Esophagus squamous epithelium (tissue), 5 donors: ENCODE data around the gene MOGAT3. TPM values are rescaled to one million over a fixed set of nuclear protein-coding genes. Genes with fewer than 3 reads are reported as not detected.

Experiments used
- DNase-seq: peaks from one replicate; lab custom pipeline; 2025; lab: John Stamatoyannopoulos, UW
- H3K27ac ChIP-seq, 4 donors: fragments of 200-600 bp; sonication (generic); one replicate each; pipeline ENCODE4 v1.5.1; 2016 to 2019; ENCODE audit warnings: mild to moderate bottlenecking in 1 of 4
- H3K27me3 ChIP-seq, 4 donors: fragments of 200-600 bp; sonication (generic); 1 replicate in 3 of 4; 2 replicates in 1 of 4; pipeline versions ENCODE4 v1.5.1 to v1.6.0; 2017 to 2021; ENCODE audit warnings: antibody characterized with exemption in 1 of 4
- H3K36me3 ChIP-seq, 3 donors: fragments of 200-600 bp; sonication (generic); one replicate each; pipeline ENCODE4 v1.5.1; 2016 to 2019
- H3K4me1 ChIP-seq, 3 donors: fragments of 200-600 bp; sonication (generic); one replicate each; pipeline ENCODE4 v1.5.1; 2017 to 2019
- H3K4me3 ChIP-seq, 4 donors: fragments of 200-600 bp; sonication (generic); 1 replicate in 3 of 4; 2 replicates in 1 of 4; pipeline ENCODE4 v1.5.1; 2016 to 2019; ENCODE audit warnings: mild to moderate bottlenecking in 2 of 4, moderate library complexity in 1 of 4
- H3K9me3 ChIP-seq, 3 donors: fragments of 200-600 bp; sonication (generic); one replicate each; pipeline ENCODE4 v1.5.1; 2016 to 2019
- CTCF ChIP-seq, 6 experiments: fragments of 450-650 bp in 4 of 6; fragments of 200-600 bp in 2 of 6; sonication (generic) in 2 of 6; IDR thresholded peaks; one replicate each; pipeline ENCODE4 v1.5.1; 2016 to 2019; ENCODE audit warnings: antibody characterized with exemption in 6 of 6, mild to moderate bottlenecking in 4 of 6, moderate library complexity in 4 of 6
- POLR2A ChIP-seq, 4 donors: fragments of 450-650 bp; IDR thresholded peaks; one replicate each; pipeline ENCODE4 v1.6.1; 2017; ENCODE audit warnings: antibody characterized with exemption in 4 of 4, mild to moderate bottlenecking in 4 of 4, moderate library complexity in 3 of 4
- WGBS, 2 donors: methylation state at CpG; one replicate each; pipeline ENCODE4 v1.1.5; 2018; 5-methylcytosine and 5-hydroxymethylcytosine counted together
- intact Hi-C: fragments of 100-400 bp; cut with DNase I; formaldehyde crosslinking; loops from one replicate; pipeline ENCODE4 v1.15.0; 2022
- total RNA-seq, 4 donors: library from RNA; depleted of rRNA; stranded (reverse); fragments of >200 nt; gene quantifications; one replicate each; pipeline ENCODE4 v1.1.0, GENCODE V29; 2016
- donor health status: DM: yes; HTN: yes; CAD: no.

The MOGAT3 gene
- total RNA-seq, 4 donors from 2014 or later, result not detected

GRCh38 chr7:101198476-101198875, 2.4 kb downstream of the MOGAT3 start:
- Histone ChIP-seq H3K4me3 (no peak overlapping the region), H3K27me3 (peaks cover 0 to 77% (median 18%) of the 10 kb centered on the region in 4 donors), H3K27ac (no peak overlapping the region), H3K4me1 (peaks cover 6 to 14% (median 10%) of the 10 kb centered on the region in 3 donors), H3K36me3 (no peaks in the 10 kb centered on the region), H3K9me3 (no peaks in the 10 kb centered on the region)
- intact Hi-C loops, result no loop called here
- TF ChIP-seq CTCF (IDR thresholded peaks at IDR 0.05) (no peak), POLR2A (IDR thresholded peaks at IDR 0.05) (no peak)
- DNase-seq, result no peak
- WGBS, 2 donors, result 78 to 79% methylated on average over 14 of the region's 14 CpGs

- 69 to 80% methylated on average over 3 to 11 of the region's 21 CpGs for WGBS, 2 donors
- Histone ChIP-seq H3K4me1 (peaks cover 6 to 14% (median 10%) of the 10 kb centered on the region in 3 donors), H3K9me3 (no peaks in the 10 kb centered on the region), H3K27ac (no peak overlapping the region), H3K36me3 (no peaks in the 10 kb centered on the region), H3K4me3 (no peak overlapping the region), H3K27me3 (peaks cover 0 to 72% (median 18%) of the 10 kb centered on the region in 4 donors)
- TF ChIP-seq POLR2A (IDR thresholded peaks at IDR 0.05) (no peak), CTCF (IDR thresholded peaks at IDR 0.05) (no peak)
- intact Hi-C loops, result no loop called here
- no peak for DNase-seq
Observed at GRCh38 chr7:101197991-101198390, 2.8 kb downstream of the MOGAT3 start.

- Histone ChIP-seq H3K27me3 (peaks cover 0 to 51% (median 6%) of the 10 kb centered on the region in 4 donors), H3K36me3 (no peaks in the 10 kb centered on the region), H3K9me3 (no peaks in the 10 kb centered on the region), H3K4me3 (no peak overlapping the region), H3K4me1 (peaks cover 0 to 5% (median 0%) of the 10 kb centered on the region in 3 donors), H3K27ac (no peak overlapping the region)
- no peak for TF ChIP-seq CTCF (IDR thresholded peaks at IDR 0.05)
- TF ChIP-seq POLR2A (IDR thresholded peaks at IDR 0.05), result no peak
- intact Hi-C loops, result no loop called here
- DNase-seq, result no peak
- 77 to 86% methylated on average over 1 to 3 of the region's 17 CpGs for WGBS, 2 donors
Observed at GRCh38 chr7:101195884-101196283, 5.0 kb downstream of the MOGAT3 start.

DNA sequence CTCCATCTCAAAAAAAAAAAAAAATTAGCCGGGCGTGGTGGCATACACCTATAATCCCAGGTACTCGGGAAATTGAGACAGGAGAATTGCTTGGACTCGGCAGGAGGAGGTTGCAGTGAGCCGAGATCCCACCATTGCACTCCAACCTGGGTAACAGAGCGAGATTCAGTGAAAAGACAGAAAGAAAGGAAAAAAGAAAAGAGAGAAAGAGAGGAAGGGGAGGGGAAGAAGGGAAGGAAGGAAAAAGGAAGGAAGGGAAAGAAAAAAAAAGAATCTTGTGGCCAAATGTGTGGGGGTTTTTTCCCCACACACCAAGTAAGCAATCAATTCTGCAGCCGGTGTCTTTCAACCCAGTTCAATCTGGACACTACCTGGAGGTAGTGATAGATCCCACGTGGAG, 11.7 kb downstream of the MOGAT3 start:
- H3K4me3 ChIP-seq, result no peak overlapping the region
- 70 to 73% methylated on average over 8 of the region's 8 CpGs for WGBS, 2 donors
- intact Hi-C loops, result no loop called here
- H3K9me3 ChIP-seq, result no peaks in the 10 kb centered on the region
- peaks cover 0 to 30% (median 0%) of the 10 kb centered on the region in 4 donors for H3K27me3 ChIP-seq
- TF ChIP-seq POLR2A (IDR thresholded peaks at IDR 0.05) (no peak), CTCF (IDR thresholded peaks at IDR 0.05) (no peak)
- peaks cover 0 to 5% (median 0%) of the 10 kb centered on the region in 3 donors for H3K4me1 ChIP-seq
- no peak overlapping the region for H3K27ac ChIP-seq
- no peak for DNase-seq
- H3K36me3 ChIP-seq, result no peaks in the 10 kb centered on the region

DNA sequence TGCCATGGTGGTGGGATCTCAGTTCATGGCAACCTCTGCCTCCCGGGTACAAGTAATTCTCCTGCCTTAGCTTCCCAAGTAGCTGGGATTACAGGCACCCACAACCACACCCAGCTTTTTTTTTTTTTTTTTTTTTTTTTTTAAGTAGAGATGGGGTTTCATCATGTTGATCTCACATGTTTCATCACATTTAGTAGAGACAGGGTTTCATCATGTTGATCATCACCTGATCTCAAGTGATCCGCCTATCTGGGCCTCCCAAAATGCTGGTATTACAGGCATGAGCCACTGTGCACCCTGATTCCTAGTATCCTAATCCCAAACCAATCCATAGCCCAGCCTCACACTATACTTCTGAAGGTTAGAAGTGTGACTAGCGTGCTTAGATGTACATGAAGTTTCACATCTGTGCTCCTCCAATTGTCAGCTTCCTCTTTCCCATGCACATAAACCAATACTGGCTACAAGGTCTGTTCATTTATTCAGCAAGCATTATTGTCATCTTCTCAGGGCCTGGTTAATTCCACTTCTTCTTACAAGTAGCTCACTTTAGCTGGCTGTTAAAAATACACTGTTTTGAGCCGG, 13.9 kb downstream of the MOGAT3 start:
- no peak for TF ChIP-seq CTCF (IDR thresholded peaks at IDR 0.05)
- TF ChIP-seq POLR2A (IDR thresholded peaks at IDR 0.05), result no peak
- Histone ChIP-seq H3K9me3 (no peaks in the 10 kb centered on the region), H3K27me3 (peaks cover 0 to 52% (median 2%) of the 10 kb centered on the region in 4 donors), H3K4me1 (no peaks in the 10 kb centered on the region), H3K4me3 (no peak overlapping the region), H3K36me3 (no peaks in the 10 kb centered on the region), H3K27ac (no peak overlapping the region)
- DNase-seq, result no peak
- intact Hi-C loops, result no loop called here
- WGBS, 2 donors, result 67 to 70% methylated on average over 2 to 4 of the region's 4 CpGs
